ENCODE results near the gene MAP3K14. TPM values are rescaled to one million over a fixed set of nuclear protein-coding genes. Genes with fewer than 3 reads are reported as not detected.

The MAP3K14 gene
- total RNA-seq, result 1.8 and 3.3 TPM in 2 replicates

DNA sequence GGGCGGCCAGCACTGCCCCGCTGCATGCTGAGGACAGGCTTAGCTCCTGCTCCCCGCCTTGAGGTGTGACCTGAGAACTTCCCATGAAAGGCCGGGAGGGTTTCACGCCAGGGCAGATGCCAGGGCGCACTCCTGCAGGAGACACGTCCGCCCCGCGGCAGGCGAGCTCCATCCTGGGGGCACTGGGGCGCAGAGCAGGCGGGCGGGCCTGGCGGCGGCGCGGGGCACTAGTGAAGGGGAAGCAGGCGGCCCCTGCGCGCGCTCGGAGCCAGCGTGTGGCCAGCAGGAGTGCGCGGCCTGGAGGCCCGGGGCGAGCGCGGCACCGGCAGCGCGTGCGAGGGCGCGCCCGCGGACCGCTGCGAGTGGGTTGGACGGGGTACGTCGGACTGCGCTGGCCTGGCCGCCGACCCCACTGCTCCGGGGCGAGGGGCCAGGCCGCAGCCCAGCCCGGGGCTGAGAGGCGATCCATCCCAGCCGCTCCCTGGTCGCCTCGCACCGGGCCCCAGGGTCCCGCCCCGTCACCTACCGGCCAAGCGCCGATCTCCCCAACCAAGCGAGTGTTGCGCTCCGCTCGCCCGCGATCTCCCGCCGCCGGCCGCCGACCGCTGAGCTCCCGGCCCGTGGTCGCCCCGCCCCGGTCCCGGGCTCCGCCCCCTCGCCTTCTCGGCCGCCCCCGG lies at the start of gene MAP3K14:
TSS of gene MAP3K14 (minus strand) at position 587 of the 677 bp plus-strand sequence. CDS start 26,275 bp downstream, outside the sequence.

DNA sequence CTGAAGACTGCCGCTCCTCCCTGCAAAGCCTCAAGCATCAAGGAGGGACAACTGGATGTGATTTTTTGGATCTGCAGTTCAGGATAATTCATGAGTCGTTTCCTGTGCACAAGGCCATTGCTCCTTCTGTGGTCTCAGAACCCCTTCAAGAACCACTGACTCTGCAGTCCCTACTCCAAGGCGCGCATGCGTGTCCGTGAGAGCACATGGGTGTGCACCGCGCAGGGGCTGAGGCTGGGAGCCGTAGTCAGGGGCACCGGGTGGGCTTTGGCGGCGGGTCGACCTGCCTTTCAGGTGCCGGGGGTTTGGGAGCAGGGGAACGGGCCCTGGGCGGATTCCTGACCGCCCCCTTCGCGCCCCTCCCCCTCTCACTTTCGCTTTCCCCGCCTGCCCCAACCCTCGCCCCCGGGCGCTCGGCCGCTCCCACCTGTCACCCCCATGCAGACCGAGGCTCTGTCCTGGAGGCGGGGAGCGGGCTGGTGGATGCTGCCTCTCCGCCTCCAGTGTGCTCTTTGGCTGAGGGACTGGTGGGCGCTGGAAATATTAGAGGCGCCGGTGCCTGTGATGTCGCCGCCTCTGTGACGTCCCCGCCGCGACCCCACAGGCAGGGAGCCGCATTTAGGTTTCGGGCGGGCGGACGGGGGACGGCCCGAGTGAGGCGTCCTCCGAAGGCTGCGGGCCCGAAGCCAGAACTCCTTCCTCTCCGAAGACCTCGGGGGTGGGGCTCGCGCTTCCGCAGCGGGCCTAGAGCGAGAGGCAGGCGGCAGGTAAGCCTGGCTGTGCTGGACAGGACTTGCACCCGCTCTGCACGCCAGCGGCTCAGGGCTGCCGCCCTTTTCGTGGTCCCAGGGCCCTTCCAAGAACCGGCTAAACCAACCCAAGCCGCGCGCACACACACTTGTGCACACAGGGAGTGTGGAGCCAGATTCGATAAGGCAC lies 55.0 kb downstream of the MAP3K14 start, which contains the start of gene SPATA32:
TSS of gene SPATA32 (minus strand) at position 518 of the 939 bp plus-strand sequence. CDS start at position 440, 78 bp downstream.

DNA sequence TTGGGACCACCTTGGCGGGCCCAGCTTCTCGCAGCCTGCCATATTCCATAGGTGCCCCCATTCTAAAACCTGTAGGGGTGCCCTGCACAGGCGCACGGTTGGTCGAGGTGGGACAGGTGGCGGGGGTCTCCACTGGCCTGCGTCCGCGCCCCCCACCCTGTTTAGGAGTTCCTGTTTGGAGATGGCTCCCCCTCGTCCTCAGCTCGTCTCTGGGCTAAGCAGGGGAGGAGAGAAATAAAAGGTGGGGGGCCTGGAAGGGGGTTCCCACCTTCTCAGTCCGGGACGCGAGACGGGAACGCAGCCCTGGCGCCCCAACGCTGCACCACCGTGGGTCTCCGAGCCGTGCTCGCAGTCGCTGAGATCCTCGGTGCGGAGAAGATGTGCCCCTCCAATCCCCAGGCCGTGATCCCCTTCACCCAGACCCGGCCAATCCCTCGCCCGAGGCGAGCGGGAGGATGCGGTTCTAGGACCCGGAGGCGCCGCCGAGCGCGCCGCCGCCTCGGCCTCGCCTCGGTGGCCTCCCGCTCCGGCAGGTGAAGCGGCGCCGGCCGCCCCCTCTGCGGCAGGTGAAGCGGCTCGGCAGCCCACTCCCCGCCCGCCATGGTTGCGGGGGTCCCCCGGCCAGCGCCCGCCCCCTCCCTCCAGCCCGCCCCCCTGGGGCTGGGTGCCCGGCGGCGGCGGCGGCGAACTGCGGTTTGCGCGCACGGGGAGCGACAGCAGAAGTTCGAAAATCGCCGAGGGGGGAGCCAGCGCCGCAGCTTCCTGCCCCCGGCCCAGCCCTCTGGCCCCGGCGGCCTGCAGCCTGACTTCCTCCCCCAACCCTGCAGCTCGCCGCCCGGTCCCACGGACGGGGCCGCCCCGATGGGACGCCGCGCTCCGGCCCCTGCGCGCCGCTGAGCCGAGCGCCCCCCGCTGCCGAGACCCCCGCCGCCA lies 95.5 kb downstream of the MAP3K14 start, which contains the start of gene FMNL1:
TSS of gene FMNL1 (plus strand) at position 805 of the 933 bp plus-strand sequence. CDS start 240 bp downstream, outside the sequence.

Other genes with a start within 250 kb of the MAP3K14 start
- gene PLCD3, start 184.5 kb downstream of the MAP3K14 start, total RNA-seq, result 40.3 and 48.1 TPM in 2 replicates
- 4.5 and 6.2 TPM in 2 replicates for gene ACBD4, start 181.3 kb downstream of the MAP3K14 start, total RNA-seq
- gene HEXIM1, start 168.5 kb downstream of the MAP3K14 start, total RNA-seq, result 3.7 TPM in 2 replicates
- 4.9 and 14.0 TPM in 2 replicates for gene HEXIM2, start 155.1 kb downstream of the MAP3K14 start, total RNA-seq
- 4.8 and 5.3 TPM in 2 replicates for gene FMNL1, start 95.1 kb downstream of the MAP3K14 start, total RNA-seq
- gene SPATA32, start 54.9 kb downstream of the MAP3K14 start, total RNA-seq, result not detected in 2 replicates
- gene ARHGAP27, start 115.8 kb upstream of the MAP3K14 start, total RNA-seq, result 1.8 and 4.7 TPM in 2 replicates
- gene PLEKHM1, start 173.7 kb upstream of the MAP3K14 start, total RNA-seq, result 23.9 and 27.8 TPM in 2 replicates

Data from subcutaneous preadipocyte (primary cell).